ENCODE data around the gene MRPL36. TPM values are rescaled to one million over a fixed set of nuclear protein-coding genes. Genes with fewer than 3 reads are reported as not detected.

MRPL36 gene
- total and polyA plus RNA-seq, 2 donors (not counting 1 experiment from before 2014, with no cell fraction given) = 47.9 to 54.8 TPM

- Histone ChIP-seq H3K27me3 (ENCODE audit: control insufficient read depth, insufficient read depth, low read length) (no peaks in the 10 kb centered on the region), H3K9ac (ENCODE audit: insufficient read depth, low read length) (no peak overlapping the region), H3K4me3 (replicated peaks in 1 of 4; ENCODE audit: control extremely low read depth in 1 of 4, insufficient read depth in 1 of 4, low read depth in 3 of 4, low read length in 4 of 4) (no peak overlapping the region), H3K27ac (ENCODE audit: insufficient read depth, low read length) (no peak overlapping the region), H3K9me3 (ENCODE audit: control insufficient read depth, insufficient read depth, low read depth, low read length) (no peaks in the 10 kb centered on the region), H2AFZ (ENCODE audit: low read length) (no peak overlapping the region), H3K4me1 (ENCODE audit: control insufficient read depth, extremely low read depth, insufficient read depth, low read length) (no peaks in the 10 kb centered on the region), H3K79me2 (ENCODE audit: control insufficient read depth, insufficient read depth, low read length) (no peaks in the 10 kb centered on the region), H4K20me1 (ENCODE audit: control insufficient read depth, extremely low read depth, insufficient read depth, low read length) (no peaks in the 10 kb centered on the region), H3K4me2 (ENCODE audit: extremely low read depth, insufficient read depth, low read length) (no peak overlapping the region), H3K36me3 (ENCODE audit: control insufficient read depth, insufficient read depth, low read length) (peaks cover 5% of the 10 kb centered on the region)
- no peak for DNase-seq (ENCODE audit: low read depth in 2 of 2)
- no peak for TF ChIP-seq CTCF (conservative IDR thresholded peaks at IDR 0.05 in 1 of 2, IDR thresholded peaks at IDR 0.05 in 1 of 2; ENCODE audit: low read depth in 1 of 2, low read length in 2 of 2)
- TF ChIP-seq EZH2 (IDR thresholded peaks at IDR 0.05; ENCODE audit: low read length, missing control alignments) = no peak
These were observed 25.5 kb upstream of the MRPL36 start for GRCh38 chr5:1824903-1825841.

- Histone ChIP-seq H3K9me3 (ENCODE audit: control insufficient read depth, insufficient read depth, low read depth, low read length) (no peaks in the 10 kb centered on the region), H3K27me3 (ENCODE audit: control insufficient read depth, insufficient read depth, low read length) (no peaks in the 10 kb centered on the region), H3K27ac (ENCODE audit: insufficient read depth, low read length) (no peak overlapping the region), H3K79me2 (ENCODE audit: control insufficient read depth, insufficient read depth, low read length) (no peaks in the 10 kb centered on the region), H3K4me3 (replicated peaks in 1 of 4; ENCODE audit: control extremely low read depth in 1 of 4, insufficient read depth in 1 of 4, low read depth in 3 of 4, low read length in 4 of 4) (no peak overlapping the region), H4K20me1 (ENCODE audit: control insufficient read depth, extremely low read depth, insufficient read depth, low read length) (no peaks in the 10 kb centered on the region), H3K36me3 (ENCODE audit: control insufficient read depth, insufficient read depth, low read length) (peaks cover 5% of the 10 kb centered on the region), H3K4me1 (ENCODE audit: control insufficient read depth, extremely low read depth, insufficient read depth, low read length) (no peaks in the 10 kb centered on the region), H3K4me2 (ENCODE audit: extremely low read depth, insufficient read depth, low read length) (no peak overlapping the region), H3K9ac (ENCODE audit: insufficient read depth, low read length) (no peak overlapping the region), H2AFZ (ENCODE audit: low read length) (no peak overlapping the region)
- DNase-seq (ENCODE audit: low read depth in 2 of 2) = no peak
- no peak for TF ChIP-seq EZH2 (IDR thresholded peaks at IDR 0.05; ENCODE audit: low read length, missing control alignments)
- TF ChIP-seq CTCF (conservative IDR thresholded peaks at IDR 0.05 in 1 of 2, IDR thresholded peaks at IDR 0.05 in 1 of 2; ENCODE audit: low read depth in 1 of 2, low read length in 2 of 2) = no peak
These were observed 24.6 kb upstream of the MRPL36 start for GRCh38 chr5:1824109-1824821.

DNA sequence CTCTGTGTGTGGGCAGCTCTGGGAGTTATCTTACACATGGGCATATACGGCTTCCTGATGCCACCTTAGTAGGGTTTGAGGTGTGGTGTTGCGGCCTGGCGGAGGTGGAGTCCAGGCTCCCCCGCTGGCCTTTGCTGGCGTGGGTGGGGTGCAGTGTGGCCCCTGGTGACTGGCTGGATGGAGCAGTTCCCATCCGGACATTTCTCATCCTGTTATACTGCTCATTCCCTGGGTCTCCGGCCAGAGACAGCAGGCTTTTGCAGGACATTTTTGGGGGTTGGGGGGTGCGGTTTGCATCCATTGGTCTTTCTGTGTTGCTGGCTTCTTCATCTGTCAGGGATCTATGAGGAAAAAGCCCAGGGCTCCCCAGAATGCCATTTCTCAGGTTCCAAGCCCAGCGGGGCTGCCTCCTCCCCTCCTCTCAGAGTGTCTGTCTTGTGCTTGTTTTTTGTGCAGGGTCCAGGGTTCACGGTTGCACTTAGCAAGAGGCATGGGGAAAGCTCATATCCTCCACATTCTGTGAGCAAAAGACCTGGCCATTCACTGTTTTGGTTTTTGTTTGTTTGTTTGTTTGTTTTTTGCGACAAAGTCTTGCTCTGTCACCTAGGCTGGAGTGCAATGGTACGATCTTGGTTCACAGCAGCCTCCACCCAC is 23.9 kb upstream of the MRPL36 start:
- H3K27me3 ChIP-seq (ENCODE audit: control insufficient read depth, insufficient read depth, low read length) = no peaks in the 10 kb centered on the region
- no peak overlapping the region for H2AFZ ChIP-seq (ENCODE audit: low read length)
- no peaks in the 10 kb centered on the region for H4K20me1 ChIP-seq (ENCODE audit: control insufficient read depth, extremely low read depth, insufficient read depth, low read length)
- H3K79me2 ChIP-seq (ENCODE audit: control insufficient read depth, insufficient read depth, low read length) = no peaks in the 10 kb centered on the region
- H3K36me3 ChIP-seq (ENCODE audit: control insufficient read depth, insufficient read depth, low read length) = peaks cover 5% of the 10 kb centered on the region
- no peak for DNase-seq (ENCODE audit: low read depth in 2 of 2)
- no peak overlapping the region for H3K4me3 ChIP-seq (replicated peaks in 1 of 4; ENCODE audit: control extremely low read depth in 1 of 4, insufficient read depth in 1 of 4, low read depth in 3 of 4, low read length in 4 of 4)
- no peaks in the 10 kb centered on the region for H3K4me1 ChIP-seq (ENCODE audit: control insufficient read depth, extremely low read depth, insufficient read depth, low read length)
- no peak overlapping the region for H3K9ac ChIP-seq (ENCODE audit: insufficient read depth, low read length)
- H3K4me2 ChIP-seq (ENCODE audit: extremely low read depth, insufficient read depth, low read length) = no peak overlapping the region
- H3K27ac ChIP-seq (ENCODE audit: insufficient read depth, low read length) = no peak overlapping the region
- TF ChIP-seq EZH2 (IDR thresholded peaks at IDR 0.05; ENCODE audit: low read length, missing control alignments) (no peak), CTCF (conservative IDR thresholded peaks at IDR 0.05 in 1 of 2, IDR thresholded peaks at IDR 0.05 in 1 of 2; ENCODE audit: low read depth in 1 of 2, low read length in 2 of 2) (no peak)
- no peaks in the 10 kb centered on the region for H3K9me3 ChIP-seq (ENCODE audit: control insufficient read depth, insufficient read depth, low read depth, low read length)
